Cardiac fibroblast (primary cell): ENCODE results near the gene TBC1D5.

Experiments
- DNase-seq, 2 donors: peaks; one replicate each; pipeline versions ENCODE4 v3.0.0 to v3.0.0-alpha.2; 2010; ENCODE audit warnings: low read depth in 2 of 2
- H3K4me3 ChIP-seq, 2 donors: replicated peaks in 1 of 2; 1 replicate in 1 of 2; 2 replicates in 1 of 2; pipeline ENCODE4 v1.5.1; 2011; ENCODE audit warnings: low read depth in 2 of 2, low read length in 2 of 2, mild to moderate bottlenecking in 2 of 2, moderate library complexity in 1 of 2
- CTCF ChIP-seq: IDR thresholded peaks from one replicate; pipeline ENCODE4 v1.5.1; 2011; ENCODE audit warnings: low read depth, mild to moderate bottlenecking, low read length, inconsistent platforms

The TBC1D5 gene

GRCh38 chr3:17590465-17590864 lies 152.0 kb downstream of the TBC1D5 start:
- DNase-seq, result no peak
- H3K4me3 ChIP-seq, result no peak overlapping the region
- TF ChIP-seq CTCF, result no peak

GRCh38 chr3:17589888-17590287 lies 152.5 kb downstream of the TBC1D5 start:
- TF ChIP-seq CTCF, result no peak
- DNase-seq, result no peak
- H3K4me3 ChIP-seq, result no peak overlapping the region

- no peak for TF ChIP-seq CTCF
- no peak for DNase-seq
- no peak overlapping the region for H3K4me3 ChIP-seq
Measured at GRCh38 chr3:17588422-17588821, 154.0 kb downstream of the TBC1D5 start.

- DNase-seq, result peak in 1 of 2 donors; percentile 51
- no peak for TF ChIP-seq CTCF
- no peak overlapping the region for H3K4me3 ChIP-seq
Measured at GRCh38 chr3:17585394-17586325, 156.8 kb downstream of the TBC1D5 start.

GRCh38 chr3:17584066-17584465 lies 158.4 kb downstream of the TBC1D5 start:
- no peak overlapping the region for H3K4me3 ChIP-seq
- no peak for TF ChIP-seq CTCF
- no peak for DNase-seq

GRCh38 chr3:17583530-17583929 lies 158.9 kb downstream of the TBC1D5 start:
- H3K4me3 ChIP-seq, result no peak overlapping the region
- peak; percentile 25 to 26 for DNase-seq
- no peak for TF ChIP-seq CTCF
